ENCODE measurements around the gene SYTL2. TPM values are rescaled to one million over a fixed set of nuclear protein-coding genes. Genes with fewer than 3 reads are reported as not detected.

SYTL2 gene
- total RNA-seq (2022; extraction: Qiagen RNA extraction; ENCODE audit: low read depth): 13.9 to 29.9 TPM (median 14.9 TPM) in 5 replicates

DNA sequence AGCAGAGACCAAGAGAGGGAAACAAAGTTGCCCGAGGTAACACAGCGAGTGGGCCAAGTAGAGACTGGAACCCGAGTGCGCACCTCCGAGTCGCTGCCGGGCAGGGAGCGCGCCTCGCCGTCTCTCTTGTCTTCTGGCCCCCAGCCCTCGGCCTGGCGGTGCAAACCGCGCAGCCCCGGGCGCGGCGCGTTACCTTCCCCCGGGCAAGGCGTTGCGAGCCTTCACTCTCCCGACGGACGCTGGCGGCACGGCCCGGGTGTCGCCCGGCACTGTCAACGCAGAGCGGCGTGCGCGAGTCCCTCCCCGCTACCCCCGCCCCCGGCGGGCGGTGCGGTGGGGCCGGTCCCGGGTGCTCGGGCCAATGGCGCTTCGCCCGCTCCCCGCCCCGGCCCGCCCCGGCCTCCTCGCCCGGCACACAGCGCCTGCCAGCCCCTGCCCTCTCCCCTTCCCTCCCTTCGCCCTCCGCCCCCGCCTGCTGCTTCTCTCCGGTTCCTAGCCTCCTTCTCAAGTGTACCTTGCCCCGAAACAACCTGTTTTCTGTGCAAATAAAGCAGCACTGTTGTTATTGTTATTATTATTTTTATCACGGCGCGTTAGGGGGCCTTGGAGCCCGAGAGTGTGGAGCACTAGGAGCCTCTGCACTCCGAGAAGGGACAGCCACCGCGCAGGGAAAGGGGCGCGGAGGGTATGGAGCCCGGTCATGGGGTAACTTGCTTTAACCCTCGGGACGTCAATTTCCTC is at the start of gene SYTL2:
SYTL2 (minus strand) TSS at position 271 of the 741 bp plus-strand sequence. CDS start 53,416 bp downstream, outside the sequence.

DNA sequence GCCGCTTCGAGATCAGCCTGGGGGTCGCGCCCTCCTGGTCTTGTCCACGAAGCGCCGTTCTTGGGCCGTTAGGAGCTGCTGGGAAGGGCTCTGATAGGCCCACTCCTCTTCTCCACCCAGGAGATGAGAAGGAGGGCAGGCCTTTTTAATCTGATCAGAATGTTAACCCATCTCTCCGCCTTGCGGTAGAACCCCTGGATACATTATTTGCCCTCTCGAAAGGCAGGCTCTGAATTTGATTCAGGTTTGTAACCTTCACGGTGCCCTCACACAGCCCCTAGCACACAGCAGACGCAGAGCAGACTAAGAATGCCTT is 44.4 kb upstream of the SYTL2 start, which contains the start of gene CCDC83:
CCDC83 (plus strand) TSS at position 43 of the 316 bp plus-strand sequence. CDS start 9,741 bp downstream, outside the sequence.

GRCh38 chr11:85685820-85686459 is 125.0 kb downstream of the SYTL2 start, which contains the start of gene CCDC89:
CCDC89 (minus strand) TSS chr11:85686195; CDS start chr11:85686130, 65 bp downstream.

DNA sequence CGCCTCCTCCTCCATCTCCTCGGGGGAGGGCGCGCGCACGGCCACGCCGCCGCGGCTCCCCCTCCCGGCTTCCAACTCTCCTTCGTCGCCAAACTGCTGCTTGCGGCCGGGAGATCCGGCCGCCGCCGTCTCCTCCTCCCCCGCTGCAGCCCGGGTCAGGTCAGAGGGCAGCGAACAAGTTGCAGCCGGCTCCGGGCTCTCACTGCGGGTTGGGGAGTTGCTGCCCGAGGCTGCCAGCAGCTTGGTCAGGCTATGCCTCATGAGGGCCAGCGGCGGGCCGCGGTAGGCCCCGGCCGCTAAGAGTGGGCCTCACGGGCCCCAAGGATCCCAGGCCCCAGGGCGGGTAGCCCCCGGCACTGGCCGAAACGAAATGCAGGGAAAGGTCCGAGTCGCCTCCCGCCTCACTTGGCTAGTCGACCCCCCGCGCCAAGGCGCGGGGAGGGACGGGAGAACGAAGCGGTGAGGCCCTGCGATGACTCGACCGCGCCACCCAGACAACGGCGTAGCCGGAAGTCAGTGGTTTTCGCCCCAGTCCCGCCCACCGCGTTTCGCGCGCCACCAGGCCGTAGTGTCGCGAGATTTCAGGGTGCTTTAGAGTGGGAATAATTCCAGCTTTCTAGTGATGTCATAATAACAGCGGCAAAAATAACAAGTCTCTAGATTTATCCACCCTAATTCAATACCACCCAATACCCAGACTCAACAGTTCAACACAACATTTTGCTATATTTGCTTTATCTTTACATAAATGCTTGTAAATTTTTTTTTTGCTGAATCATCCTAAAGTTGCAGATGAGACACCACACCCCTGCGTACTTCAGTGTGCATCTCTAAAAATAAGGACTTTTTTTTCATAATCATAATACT is 146.1 kb downstream of the SYTL2 start, which contains the start of gene CREBZF:
CREBZF (minus strand) TSS at position 515 of the 867 bp plus-strand sequence; CDS start at position 261, 254 bp downstream.

GRCh38 chr11:85647604-85648299 is 163.2 kb downstream of the SYTL2 start, which contains the start of gene TMEM126A:
TMEM126A (plus strand) TSS chr11:85647967; CDS start chr11:85650256, 2,289 bp downstream.

Other genes with a start within 250 kb of the SYTL2 start
- 0.28 to 0.60 TPM (median 0.33 TPM) in 5 replicates for gene DLG2, start 183.8 kb downstream of the SYTL2 start, total RNA-seq (2022; extraction: Qiagen RNA extraction; ENCODE audit: low read depth)
- 55.8 to 78.6 TPM (median 62.1 TPM) in 5 replicates for gene TMEM126B, start 182.5 kb downstream of the SYTL2 start, total RNA-seq (2022; extraction: Qiagen RNA extraction; ENCODE audit: low read depth)
- gene TMEM126A, start 163.2 kb downstream of the SYTL2 start, total RNA-seq (2022; extraction: Qiagen RNA extraction; ENCODE audit: low read depth): 56.5 to 61.8 TPM (median 59.6 TPM) in 5 replicates
- gene CREBZF, start 146.0 kb downstream of the SYTL2 start, total RNA-seq (2022; extraction: Qiagen RNA extraction; ENCODE audit: low read depth): 29.0 to 34.1 TPM (median 30.4 TPM) in 5 replicates
- not detected in 5 replicates for gene CCDC89, start 124.9 kb downstream of the SYTL2 start, total RNA-seq (2022; extraction: Qiagen RNA extraction; ENCODE audit: low read depth)
- not detected in 5 replicates for gene CCDC83, start 44.2 kb upstream of the SYTL2 start, total RNA-seq (2022; extraction: Qiagen RNA extraction; ENCODE audit: low read depth)

Data from A549 treated with CpdA at 1 μM for 4 hours (cell line).